Keratinocyte (primary cell): ENCODE results near the gene ARMC2. TPM values are rescaled to one million over a fixed set of nuclear protein-coding genes. Genes with fewer than 3 reads are reported as not detected.
"Not testable (repeated sequence)": the region's sequence is repeated elsewhere in the genome, so short reads cannot be mapped to it uniquely, and the experiment has no call there.

Experiments used
- DNase-seq: peaks from one replicate; pipeline ENCODE4 v3.0.0-alpha.2; 2011; ENCODE audit warnings: low read depth, missing footprints, low spot score
- FAIRE-seq: peaks from 2 replicates; lab custom pipeline; 2011; peaks lifted over from hg19 to GRCh38; lab: Jason Lieb, UNC
- H2AFZ ChIP-seq: 2 replicates; pipeline ENCODE4 v1.6.0; 2012; ENCODE audit warnings: low read length, control low read depth, inconsistent platforms; ENCODE audit not compliant: control insufficient read depth
- H3K27ac ChIP-seq: 2 replicates; pipeline ENCODE4 v1.5.1; 2011; ENCODE audit warnings: low read length; ENCODE audit not compliant: control insufficient read depth, insufficient read depth
- H3K27me3 ChIP-seq: 3 replicates; pipeline ENCODE4 v1.6.0; 2011; ENCODE audit warnings: low read length; ENCODE audit not compliant: control insufficient read depth, insufficient read depth; ENCODE audit errors: extremely low read depth
- H3K36me3 ChIP-seq, 2 experiments: 2 replicates in 1 of 2; 3 replicates in 1 of 2; pipeline ENCODE4 v1.5.1; 2011; ENCODE audit warnings: low read length in 2 of 2, mild to moderate bottlenecking in 1 of 2; ENCODE audit not compliant: control insufficient read depth in 2 of 2, insufficient read depth in 2 of 2; ENCODE audit errors: extremely low read depth in 1 of 2
- H3K4me1 ChIP-seq: 3 replicates; pipeline ENCODE4 v1.5.1; 2011; ENCODE audit warnings: low read length; ENCODE audit not compliant: control insufficient read depth, insufficient read depth; ENCODE audit errors: extremely low read depth
- H3K4me2 ChIP-seq: 3 replicates; pipeline ENCODE4 v1.6.0; 2011; ENCODE audit warnings: low read depth, low read length; ENCODE audit not compliant: control insufficient read depth, insufficient read depth; ENCODE audit errors: extremely low read depth
- H3K4me3 ChIP-seq, 3 experiments: fragments of 200-600 bp in 1 of 3; sonication (generic) in 1 of 3; 2 replicates in 2 of 3; 3 replicates in 1 of 3; pipeline ENCODE4 v1.5.1; 2011 to 2016; ENCODE audit warnings: low read length in 3 of 3, mild to moderate bottlenecking in 3 of 3, control low read depth in 2 of 3, inconsistent platforms in 1 of 3, low read depth in 1 of 3, mixed read lengths in 1 of 3, mixed run types in 1 of 3, moderate library complexity in 1 of 3; ENCODE audit not compliant: control insufficient read depth in 2 of 3, insufficient read depth in 2 of 3; ENCODE audit errors: extremely low read depth in 1 of 3
- H3K79me2 ChIP-seq: 2 replicates; pipeline ENCODE4 v1.6.0; 2012; ENCODE audit warnings: low read length; ENCODE audit not compliant: control insufficient read depth, insufficient read depth
- H3K9ac ChIP-seq: 3 replicates; pipeline ENCODE4 v1.6.0; 2011; ENCODE audit warnings: low read length; ENCODE audit not compliant: control insufficient read depth, insufficient read depth; ENCODE audit errors: extremely low read depth
- H3K9me1 ChIP-seq: 3 replicates; pipeline ENCODE4 v1.6.0; 2011; ENCODE audit warnings: low read length; ENCODE audit not compliant: control insufficient read depth, insufficient read depth; ENCODE audit errors: extremely low read depth
- H3K9me3 ChIP-seq: 2 replicates; pipeline ENCODE4 v1.5.1; 2012; ENCODE audit warnings: low read depth, low read length; ENCODE audit not compliant: control insufficient read depth
- H4K20me1 ChIP-seq: 3 replicates; pipeline ENCODE4 v1.6.0; 2011; ENCODE audit warnings: low read length; ENCODE audit not compliant: control insufficient read depth, insufficient read depth; ENCODE audit errors: extremely low read depth
- CTCF ChIP-seq, 3 experiments: IDR thresholded peaks in 1 of 3; conservative IDR thresholded peaks in 1 of 3; optimal IDR thresholded peaks in 1 of 3; 2 replicates in 2 of 3; 3 replicates in 1 of 3; pipeline versions ENCODE3 to v1.5.1; 2011; ENCODE audit warnings: low read length in 3 of 3, mild to moderate bottlenecking in 3 of 3, moderate library complexity in 2 of 3, control low read depth in 1 of 3, inconsistent platforms in 1 of 3; ENCODE audit not compliant: insufficient read depth in 2 of 3; ENCODE audit errors: extremely low read depth in 1 of 3
- EZH2 ChIP-seq: IDR thresholded peaks from one replicate; pipeline ENCODE4 v1.6.1; 2012; ENCODE audit warnings: inconsistent platforms, mild to moderate bottlenecking, low read length, moderate library complexity
- dilution Hi-C: fragments of 300-500 bp; cut with MboI; formaldehyde crosslinking; loops from one replicate; pipeline ENCODE4 v1.7.0; 2020; ENCODE audit warnings: low sequenced_read_pairs; ENCODE audit not compliant: extremely low pct_ligation_motif_present
- polyA plus RNA-seq, 5 experiments: library from polyadenylated mRNA; depleted of rRNA in 3 of 5; stranded (reverse) in 3 of 5; stranded (forward) in 1 of 5; unstranded in 1 of 5; fragments of >200 nt; gene quantifications; 1 replicate in 1 of 5; 2 replicates in 3 of 5; 3 replicates in 1 of 5; pipeline versions ENCODE4 v1.2.1 to v1.2.3, GENCODE V29; 2011 to 2012; ENCODE audit warnings: missing spikeins in 2 of 5, low read depth in 1 of 5, low replicate concordance in 1 of 5

Gene ARMC2
- polyA plus RNA-seq, 1 donor (not counting 4 experiments of a cell fraction or from before 2014, with no cell fraction given), result 3.8 TPM

GRCh38 chr6:108969776-108970175, 121.6 kb downstream of the ARMC2 start:
- no peaks in the 10 kb centered on the region for H3K36me3 ChIP-seq
- H2AFZ ChIP-seq, result no peak overlapping the region
- peaks cover 6% of the 10 kb centered on the region for H3K4me1 ChIP-seq
- TF ChIP-seq EZH2 (no peak), CTCF (optimal IDR thresholded peaks at IDR 0.05 in 1 of 3, IDR thresholded peaks at IDR 0.05 in 1 of 3, conservative IDR thresholded peaks at IDR 0.05 in 1 of 3; ENCODE audit: extremely low read depth in 1 of 3, insufficient read depth in 2 of 3, low read length in 3 of 3) (no peak)
- H3K9me3 ChIP-seq, result no peaks in the 10 kb centered on the region
- no peaks in the 10 kb centered on the region for H3K79me2 ChIP-seq
- no peak overlapping the region for H3K4me3 ChIP-seq
- dilution Hi-C loops, result no loop called here
- no peak overlapping the region for H3K27ac ChIP-seq
- DNase-seq, result no peak
- no peak overlapping the region for H3K9ac ChIP-seq
- H3K4me2 ChIP-seq, result no peak overlapping the region
- H3K27me3 ChIP-seq, result no peaks in the 10 kb centered on the region
- no peak for FAIRE-seq
- H3K9me1 ChIP-seq, result no peaks in the 10 kb centered on the region
- no peaks in the 10 kb centered on the region for H4K20me1 ChIP-seq

GRCh38 chr6:108974201-108974600, 126.0 kb downstream of the ARMC2 start:
- H3K27ac ChIP-seq, result no peak overlapping the region
- no peaks in the 10 kb centered on the region for H3K27me3 ChIP-seq
- no peak overlapping the region for H3K4me2 ChIP-seq
- DNase-seq, result no peak
- no peaks in the 10 kb centered on the region for H3K9me1 ChIP-seq
- H3K4me1 ChIP-seq, result no peaks in the 10 kb centered on the region
- dilution Hi-C loops, result no loop called here
- FAIRE-seq, result no peak
- TF ChIP-seq CTCF (optimal IDR thresholded peaks at IDR 0.05 in 1 of 3, IDR thresholded peaks at IDR 0.05 in 1 of 3, conservative IDR thresholded peaks at IDR 0.05 in 1 of 3; ENCODE audit: extremely low read depth in 1 of 3, insufficient read depth in 2 of 3, low read length in 3 of 3) (no peak), EZH2 (no peak)
- no peaks in the 10 kb centered on the region for H4K20me1 ChIP-seq
- no peak overlapping the region for H3K4me3 ChIP-seq
- no peaks in the 10 kb centered on the region for H3K36me3 ChIP-seq
- H3K9ac ChIP-seq, result no peak overlapping the region
- no peaks in the 10 kb centered on the region for H3K9me3 ChIP-seq
- H2AFZ ChIP-seq, result no peak overlapping the region
- no peaks in the 10 kb centered on the region for H3K79me2 ChIP-seq

DNA sequence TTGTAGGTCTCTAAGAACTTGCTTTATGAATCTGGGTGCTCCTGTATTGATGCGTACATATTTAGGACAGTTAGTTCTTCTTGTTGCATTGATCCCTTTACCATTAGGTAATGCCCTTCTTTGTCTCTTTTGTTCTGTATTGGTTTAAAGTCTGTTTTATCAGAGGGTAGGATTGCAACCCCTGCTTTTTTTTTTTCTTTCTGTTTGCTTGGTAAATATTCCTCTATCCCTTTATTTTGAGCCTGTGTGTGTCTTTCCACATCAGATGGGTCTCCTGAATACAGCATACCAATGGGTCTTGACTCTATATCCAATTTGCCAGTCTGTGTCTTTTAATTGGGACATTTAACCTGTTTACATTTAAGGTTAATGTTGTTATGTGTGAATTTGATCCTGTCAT, 130.4 kb downstream of the ARMC2 start:
- H3K4me3 ChIP-seq, H3K4me1 ChIP-seq, DNase-seq, H3K4me2 ChIP-seq, H4K20me1 ChIP-seq, H3K79me2 ChIP-seq, H3K27me3 ChIP-seq, H3K9me3 ChIP-seq, H3K27ac ChIP-seq, H2AFZ ChIP-seq, H3K36me3 ChIP-seq, H3K9ac ChIP-seq, FAIRE-seq, H3K9me1 ChIP-seq, dilution Hi-C loops: not testable (repeated sequence)
